ENCODE measurements around the gene AMBP.

DNA sequence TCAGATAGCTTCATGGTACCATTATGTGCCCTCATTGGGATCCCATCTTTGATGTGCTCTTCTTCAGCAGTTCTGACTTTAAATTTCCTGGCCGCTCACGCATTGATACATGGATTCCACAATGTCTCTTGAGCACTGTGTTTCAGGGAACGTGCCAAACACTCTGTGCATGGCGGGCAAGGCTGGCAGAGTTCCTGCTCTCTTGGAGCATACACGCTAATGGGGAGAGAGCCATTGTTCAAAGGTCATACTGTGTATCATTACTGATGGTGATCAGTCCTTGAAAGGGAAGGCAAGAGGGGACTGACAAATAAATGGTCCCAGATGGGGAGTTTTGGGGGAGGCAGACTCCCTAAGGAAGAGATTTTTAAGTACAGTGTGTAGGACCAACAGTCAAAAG is 52.3 kb downstream of the AMBP start:
- TF ChIP-seq, protein P1, sequence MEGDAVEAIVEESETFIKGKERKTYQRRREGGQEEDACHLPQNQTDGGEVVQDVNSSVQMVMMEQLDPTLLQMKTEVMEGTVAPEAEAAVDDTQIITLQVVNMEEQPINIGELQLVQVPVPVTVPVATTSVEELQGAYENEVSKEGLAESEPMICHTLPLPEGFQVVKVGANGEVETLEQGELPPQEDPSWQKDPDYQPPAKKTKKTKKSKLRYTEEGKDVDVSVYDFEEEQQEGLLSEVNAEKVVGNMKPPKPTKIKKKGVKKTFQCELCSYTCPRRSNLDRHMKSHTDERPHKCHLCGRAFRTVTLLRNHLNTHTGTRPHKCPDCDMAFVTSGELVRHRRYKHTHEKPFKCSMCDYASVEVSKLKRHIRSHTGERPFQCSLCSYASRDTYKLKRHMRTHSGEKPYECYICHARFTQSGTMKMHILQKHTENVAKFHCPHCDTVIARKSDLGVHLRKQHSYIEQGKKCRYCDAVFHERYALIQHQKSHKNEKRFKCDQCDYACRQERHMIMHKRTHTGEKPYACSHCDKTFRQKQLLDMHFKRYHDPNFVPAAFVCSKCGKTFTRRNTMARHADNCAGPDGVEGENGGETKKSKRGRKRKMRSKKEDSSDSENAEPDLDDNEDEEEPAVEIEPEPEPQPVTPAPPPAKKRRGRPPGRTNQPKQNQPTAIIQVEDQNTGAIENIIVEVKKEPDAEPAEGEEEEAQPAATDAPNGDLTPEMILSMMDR (IDR thresholded peaks at IDR 0.05), result no peak
- TF ChIP-seq NR3C1 (IDR thresholded peaks at IDR 0.05) (no peak), ZFP36 (IDR thresholded peaks at IDR 0.05; ENCODE audit: borderline replicate concordance, partially characterized antibody) (no peak), RNF2 (IDR thresholded peaks at IDR 0.05; ENCODE audit: borderline replicate concordance, low read depth) (no peak), RFX5 (IDR thresholded peaks at IDR 0.05) (no peak), ZNF302 (CRISPR knock-in tag; IDR thresholded peaks at IDR 0.05) (no peak), POLR2A (IDR thresholded peaks at IDR 0.05; ENCODE audit: low read length) (no peak), ESRRA (IDR thresholded peaks at IDR 0.05; ENCODE audit: borderline replicate concordance, low read length) (no peak), KDM1A (IDR thresholded peaks at IDR 0.05; ENCODE audit: low read depth) (no peak), CHD2 (IDR thresholded peaks at IDR 0.05; ENCODE audit: low read length, partially characterized antibody) (no peak)
- TF ChIP-seq, protein P2, sequence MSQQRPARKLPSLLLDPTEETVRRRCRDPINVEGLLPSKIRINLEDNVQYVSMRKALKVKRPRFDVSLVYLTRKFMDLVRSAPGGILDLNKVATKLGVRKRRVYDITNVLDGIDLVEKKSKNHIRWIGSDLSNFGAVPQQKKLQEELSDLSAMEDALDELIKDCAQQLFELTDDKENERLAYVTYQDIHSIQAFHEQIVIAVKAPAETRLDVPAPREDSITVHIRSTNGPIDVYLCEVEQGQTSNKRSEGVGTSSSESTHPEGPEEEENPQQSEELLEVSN (IDR thresholded peaks at IDR 0.05; ENCODE audit: borderline replicate concordance, low read depth), result no peak
- TF ChIP-seq, protein P3, sequence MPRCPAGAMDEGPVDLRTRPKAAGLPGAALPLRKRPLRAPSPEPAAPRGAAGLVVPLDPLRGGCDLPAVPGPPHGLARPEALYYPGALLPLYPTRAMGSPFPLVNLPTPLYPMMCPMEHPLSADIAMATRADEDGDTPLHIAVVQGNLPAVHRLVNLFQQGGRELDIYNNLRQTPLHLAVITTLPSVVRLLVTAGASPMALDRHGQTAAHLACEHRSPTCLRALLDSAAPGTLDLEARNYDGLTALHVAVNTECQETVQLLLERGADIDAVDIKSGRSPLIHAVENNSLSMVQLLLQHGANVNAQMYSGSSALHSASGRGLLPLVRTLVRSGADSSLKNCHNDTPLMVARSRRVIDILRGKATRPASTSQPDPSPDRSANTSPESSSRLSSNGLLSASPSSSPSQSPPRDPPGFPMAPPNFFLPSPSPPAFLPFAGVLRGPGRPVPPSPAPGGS (IDR thresholded peaks at IDR 0.05), result no peak
- TF ChIP-seq, protein P4, sequence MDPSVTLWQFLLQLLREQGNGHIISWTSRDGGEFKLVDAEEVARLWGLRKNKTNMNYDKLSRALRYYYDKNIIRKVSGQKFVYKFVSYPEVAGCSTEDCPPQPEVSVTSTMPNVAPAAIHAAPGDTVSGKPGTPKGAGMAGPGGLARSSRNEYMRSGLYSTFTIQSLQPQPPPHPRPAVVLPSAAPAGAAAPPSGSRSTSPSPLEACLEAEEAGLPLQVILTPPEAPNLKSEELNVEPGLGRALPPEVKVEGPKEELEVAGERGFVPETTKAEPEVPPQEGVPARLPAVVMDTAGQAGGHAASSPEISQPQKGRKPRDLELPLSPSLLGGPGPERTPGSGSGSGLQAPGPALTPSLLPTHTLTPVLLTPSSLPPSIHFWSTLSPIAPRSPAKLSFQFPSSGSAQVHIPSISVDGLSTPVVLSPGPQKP (IDR thresholded peaks at IDR 0.05; ENCODE audit: low read depth, low read length), result no peak

Measured in A549 (cell line).